HL-60 (cell line): ENCODE results near the gene ALX3.

ENCODE experiments used
- DNase-seq, 2 experiments: peaks; one replicate each; pipeline ENCODE4 v3.0.0-alpha.2; 2010 to 2020; ENCODE audit warnings: low read depth in 1 of 2, low spot score in 1 of 2
- H3K27ac ChIP-seq: fragments of 250-450 bp; sonication (Bioruptor Pico); replicated peaks from 2 replicates; pipeline ENCODE4 v1.5.1; 2020; ENCODE audit warnings: mild to moderate bottlenecking, moderate library complexity
- H3K27me3 ChIP-seq: fragments of 250-450 bp; sonication (Bioruptor Pico); 2 replicates; pipeline ENCODE4 v1.5.1; 2021; ENCODE audit warnings: mild to moderate bottlenecking, moderate library complexity; ENCODE audit not compliant: insufficient read depth, poor library complexity, severe bottlenecking
- H3K4me3 ChIP-seq: replicated peaks from 2 replicates; pipeline ENCODE4 v1.5.1; 2011; ENCODE audit warnings: mild to moderate bottlenecking, control low read depth, low read length; ENCODE audit not compliant: insufficient read depth
- GABPA ChIP-seq: IDR thresholded peaks from 2 replicates; pipeline ENCODE4 v1.6.1; 2012; ENCODE audit warnings: low read depth
- POLR2AphosphoS5 ChIP-seq: IDR thresholded peaks from 2 replicates; pipeline ENCODE4 v1.6.1; 2012; ENCODE audit warnings: low read depth
- SPI1 ChIP-seq: IDR thresholded peaks from 2 replicates; pipeline ENCODE4 v1.6.1; 2012; ENCODE audit warnings: low read depth, mild to moderate bottlenecking, borderline replicate concordance
- TF ChIP-seq, protein P1 (sequence below): IDR thresholded peaks from one replicate; pipeline ENCODE4 v1.5.1; 2011; ENCODE audit warnings: low read length, control low read depth, inconsistent platforms; ENCODE audit not compliant: insufficient read depth
- TF ChIP-seq, protein P2 (sequence below): IDR thresholded peaks from 2 replicates; pipeline ENCODE4 v1.6.1; 2012; ENCODE audit warnings: low read depth; ENCODE audit not compliant: insufficient replicate concordance

The ALX3 gene

GRCh38 chr1:110102081-110102480 is 31.6 kb upstream of the ALX3 start:
- Histone ChIP-seq H3K4me3 (no peak overlapping the region), H3K27ac (no peak overlapping the region), H3K27me3 (peaks cover 2% of the 10 kb centered on the region)
- TF ChIP-seq, protein P1, sequence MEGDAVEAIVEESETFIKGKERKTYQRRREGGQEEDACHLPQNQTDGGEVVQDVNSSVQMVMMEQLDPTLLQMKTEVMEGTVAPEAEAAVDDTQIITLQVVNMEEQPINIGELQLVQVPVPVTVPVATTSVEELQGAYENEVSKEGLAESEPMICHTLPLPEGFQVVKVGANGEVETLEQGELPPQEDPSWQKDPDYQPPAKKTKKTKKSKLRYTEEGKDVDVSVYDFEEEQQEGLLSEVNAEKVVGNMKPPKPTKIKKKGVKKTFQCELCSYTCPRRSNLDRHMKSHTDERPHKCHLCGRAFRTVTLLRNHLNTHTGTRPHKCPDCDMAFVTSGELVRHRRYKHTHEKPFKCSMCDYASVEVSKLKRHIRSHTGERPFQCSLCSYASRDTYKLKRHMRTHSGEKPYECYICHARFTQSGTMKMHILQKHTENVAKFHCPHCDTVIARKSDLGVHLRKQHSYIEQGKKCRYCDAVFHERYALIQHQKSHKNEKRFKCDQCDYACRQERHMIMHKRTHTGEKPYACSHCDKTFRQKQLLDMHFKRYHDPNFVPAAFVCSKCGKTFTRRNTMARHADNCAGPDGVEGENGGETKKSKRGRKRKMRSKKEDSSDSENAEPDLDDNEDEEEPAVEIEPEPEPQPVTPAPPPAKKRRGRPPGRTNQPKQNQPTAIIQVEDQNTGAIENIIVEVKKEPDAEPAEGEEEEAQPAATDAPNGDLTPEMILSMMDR: no peak
- DNase-seq: no peak

GRCh38 chr1:110100335-110100734 is 29.9 kb upstream of the ALX3 start:
- DNase-seq: no peak

GRCh38 chr1:110098222-110099026 is 28.0 kb upstream of the ALX3 start:
- TF ChIP-seq GABPA: no peak
- TF ChIP-seq, protein P2, sequence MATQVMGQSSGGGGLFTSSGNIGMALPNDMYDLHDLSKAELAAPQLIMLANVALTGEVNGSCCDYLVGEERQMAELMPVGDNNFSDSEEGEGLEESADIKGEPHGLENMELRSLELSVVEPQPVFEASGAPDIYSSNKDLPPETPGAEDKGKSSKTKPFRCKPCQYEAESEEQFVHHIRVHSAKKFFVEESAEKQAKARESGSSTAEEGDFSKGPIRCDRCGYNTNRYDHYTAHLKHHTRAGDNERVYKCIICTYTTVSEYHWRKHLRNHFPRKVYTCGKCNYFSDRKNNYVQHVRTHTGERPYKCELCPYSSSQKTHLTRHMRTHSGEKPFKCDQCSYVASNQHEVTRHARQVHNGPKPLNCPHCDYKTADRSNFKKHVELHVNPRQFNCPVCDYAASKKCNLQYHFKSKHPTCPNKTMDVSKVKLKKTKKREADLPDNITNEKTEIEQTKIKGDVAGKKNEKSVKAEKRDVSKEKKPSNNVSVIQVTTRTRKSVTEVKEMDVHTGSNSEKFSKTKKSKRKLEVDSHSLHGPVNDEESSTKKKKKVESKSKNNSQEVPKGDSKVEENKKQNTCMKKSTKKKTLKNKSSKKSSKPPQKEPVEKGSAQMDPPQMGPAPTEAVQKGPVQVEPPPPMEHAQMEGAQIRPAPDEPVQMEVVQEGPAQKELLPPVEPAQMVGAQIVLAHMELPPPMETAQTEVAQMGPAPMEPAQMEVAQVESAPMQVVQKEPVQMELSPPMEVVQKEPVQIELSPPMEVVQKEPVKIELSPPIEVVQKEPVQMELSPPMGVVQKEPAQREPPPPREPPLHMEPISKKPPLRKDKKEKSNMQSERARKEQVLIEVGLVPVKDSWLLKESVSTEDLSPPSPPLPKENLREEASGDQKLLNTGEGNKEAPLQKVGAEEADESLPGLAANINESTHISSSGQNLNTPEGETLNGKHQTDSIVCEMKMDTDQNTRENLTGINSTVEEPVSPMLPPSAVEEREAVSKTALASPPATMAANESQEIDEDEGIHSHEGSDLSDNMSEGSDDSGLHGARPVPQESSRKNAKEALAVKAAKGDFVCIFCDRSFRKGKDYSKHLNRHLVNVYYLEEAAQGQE: no peak
- no peak for TF ChIP-seq SPI1
- Histone ChIP-seq H3K27ac (no peak overlapping the region), H3K27me3 (peaks cover 7% of the 10 kb centered on the region), H3K4me3 (no peak overlapping the region)
- no peak for DNase-seq

More at GRCh38 chr1:110100335-110100734, 29.9 kb upstream of the ALX3 start:
- H3K27me3 ChIP-seq: peaks cover 7% of the 10 kb centered on the region
- TF ChIP-seq GABPA (no peak), SPI1 (no peak), POLR2AphosphoS5 (no peak)
- TF ChIP-seq, protein P1: no peak
- TF ChIP-seq, protein P2: no peak
- no peak overlapping the region for H3K4me3 ChIP-seq
- H3K27ac ChIP-seq: no peak overlapping the region

DNA sequence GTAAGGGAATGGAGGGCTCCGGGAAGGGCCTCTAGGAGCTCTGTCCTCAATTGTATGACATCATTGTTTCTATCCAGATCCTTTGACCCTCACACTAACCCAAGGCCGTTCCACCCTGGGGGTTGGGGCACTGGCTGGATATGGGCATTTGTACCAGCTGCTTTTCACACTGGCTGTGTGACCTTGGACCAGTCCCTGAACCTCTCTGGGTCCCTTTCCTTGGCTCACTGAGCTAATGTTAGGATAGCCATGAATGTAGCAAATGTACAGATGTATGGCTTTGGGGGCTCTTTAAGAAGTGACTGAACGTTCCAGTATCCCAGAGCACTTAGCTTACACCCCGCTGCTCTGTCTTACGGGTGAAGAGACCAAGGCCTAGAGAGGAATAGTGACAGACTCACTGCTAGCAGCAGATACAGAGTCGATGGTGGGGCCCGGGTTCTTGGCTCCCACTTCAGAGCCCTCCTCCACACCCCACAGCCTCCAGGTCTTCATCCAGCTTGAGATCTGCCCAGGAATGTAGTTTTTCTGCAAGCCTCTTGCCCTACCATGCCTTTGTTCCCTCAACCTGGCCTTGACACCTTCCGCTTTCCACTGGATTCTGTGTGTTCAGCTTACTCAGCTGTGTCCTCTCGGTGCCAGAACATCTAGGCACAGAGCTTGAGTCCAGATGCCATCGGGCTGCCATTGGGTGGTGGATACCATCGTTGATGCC is 27.2 kb upstream of the ALX3 start:
- TF ChIP-seq, protein P1: no peak
- no peak for TF ChIP-seq POLR2AphosphoS5
- TF ChIP-seq, protein P2: no peak
- no peak for TF ChIP-seq GABPA
- TF ChIP-seq SPI1: no peak
- H3K4me3 ChIP-seq: no peak overlapping the region
- peaks cover 7% of the 10 kb centered on the region for H3K27me3 ChIP-seq
- no peak for DNase-seq
- H3K27ac ChIP-seq: no peak overlapping the region
